Measurements from ENCODE around the gene N4BP2.

DNA sequence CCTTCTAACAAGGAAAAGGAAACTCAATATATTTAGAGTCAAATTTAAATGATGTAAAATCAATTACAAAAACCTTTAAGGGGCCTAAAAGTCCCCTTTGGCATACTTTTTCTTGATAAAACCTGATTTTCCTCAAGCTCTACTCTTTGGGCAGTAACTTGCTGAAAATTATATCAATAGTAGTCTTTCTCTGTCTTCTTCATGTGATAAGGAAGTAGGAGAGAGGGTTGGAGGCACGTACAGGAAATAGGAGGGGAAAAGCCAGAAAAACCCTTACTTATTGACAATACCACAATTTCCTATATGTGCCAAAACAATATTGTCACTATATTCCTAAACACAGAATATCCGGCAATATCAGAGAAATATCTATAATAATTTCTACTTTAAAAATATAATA, 149.8 kb downstream of the N4BP2 start:
- TF ChIP-seq, protein P1, sequence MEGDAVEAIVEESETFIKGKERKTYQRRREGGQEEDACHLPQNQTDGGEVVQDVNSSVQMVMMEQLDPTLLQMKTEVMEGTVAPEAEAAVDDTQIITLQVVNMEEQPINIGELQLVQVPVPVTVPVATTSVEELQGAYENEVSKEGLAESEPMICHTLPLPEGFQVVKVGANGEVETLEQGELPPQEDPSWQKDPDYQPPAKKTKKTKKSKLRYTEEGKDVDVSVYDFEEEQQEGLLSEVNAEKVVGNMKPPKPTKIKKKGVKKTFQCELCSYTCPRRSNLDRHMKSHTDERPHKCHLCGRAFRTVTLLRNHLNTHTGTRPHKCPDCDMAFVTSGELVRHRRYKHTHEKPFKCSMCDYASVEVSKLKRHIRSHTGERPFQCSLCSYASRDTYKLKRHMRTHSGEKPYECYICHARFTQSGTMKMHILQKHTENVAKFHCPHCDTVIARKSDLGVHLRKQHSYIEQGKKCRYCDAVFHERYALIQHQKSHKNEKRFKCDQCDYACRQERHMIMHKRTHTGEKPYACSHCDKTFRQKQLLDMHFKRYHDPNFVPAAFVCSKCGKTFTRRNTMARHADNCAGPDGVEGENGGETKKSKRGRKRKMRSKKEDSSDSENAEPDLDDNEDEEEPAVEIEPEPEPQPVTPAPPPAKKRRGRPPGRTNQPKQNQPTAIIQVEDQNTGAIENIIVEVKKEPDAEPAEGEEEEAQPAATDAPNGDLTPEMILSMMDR (IDR thresholded peaks at IDR 0.05): no peak
- TF ChIP-seq, protein P2, sequence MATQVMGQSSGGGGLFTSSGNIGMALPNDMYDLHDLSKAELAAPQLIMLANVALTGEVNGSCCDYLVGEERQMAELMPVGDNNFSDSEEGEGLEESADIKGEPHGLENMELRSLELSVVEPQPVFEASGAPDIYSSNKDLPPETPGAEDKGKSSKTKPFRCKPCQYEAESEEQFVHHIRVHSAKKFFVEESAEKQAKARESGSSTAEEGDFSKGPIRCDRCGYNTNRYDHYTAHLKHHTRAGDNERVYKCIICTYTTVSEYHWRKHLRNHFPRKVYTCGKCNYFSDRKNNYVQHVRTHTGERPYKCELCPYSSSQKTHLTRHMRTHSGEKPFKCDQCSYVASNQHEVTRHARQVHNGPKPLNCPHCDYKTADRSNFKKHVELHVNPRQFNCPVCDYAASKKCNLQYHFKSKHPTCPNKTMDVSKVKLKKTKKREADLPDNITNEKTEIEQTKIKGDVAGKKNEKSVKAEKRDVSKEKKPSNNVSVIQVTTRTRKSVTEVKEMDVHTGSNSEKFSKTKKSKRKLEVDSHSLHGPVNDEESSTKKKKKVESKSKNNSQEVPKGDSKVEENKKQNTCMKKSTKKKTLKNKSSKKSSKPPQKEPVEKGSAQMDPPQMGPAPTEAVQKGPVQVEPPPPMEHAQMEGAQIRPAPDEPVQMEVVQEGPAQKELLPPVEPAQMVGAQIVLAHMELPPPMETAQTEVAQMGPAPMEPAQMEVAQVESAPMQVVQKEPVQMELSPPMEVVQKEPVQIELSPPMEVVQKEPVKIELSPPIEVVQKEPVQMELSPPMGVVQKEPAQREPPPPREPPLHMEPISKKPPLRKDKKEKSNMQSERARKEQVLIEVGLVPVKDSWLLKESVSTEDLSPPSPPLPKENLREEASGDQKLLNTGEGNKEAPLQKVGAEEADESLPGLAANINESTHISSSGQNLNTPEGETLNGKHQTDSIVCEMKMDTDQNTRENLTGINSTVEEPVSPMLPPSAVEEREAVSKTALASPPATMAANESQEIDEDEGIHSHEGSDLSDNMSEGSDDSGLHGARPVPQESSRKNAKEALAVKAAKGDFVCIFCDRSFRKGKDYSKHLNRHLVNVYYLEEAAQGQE (IDR thresholded peaks at IDR 0.05; ENCODE audit: insufficient read depth in 1 of 2, low read depth in 2 of 2, low read length in 1 of 2): no peak
